ENCODE measurements around the gene MARCO. TPM values are rescaled to one million over a fixed set of nuclear protein-coding genes. Genes with fewer than 3 reads are reported as not detected.
A peak's percentile ranks its signal among the peaks of the same experiment; 100 is the strongest.

MARCO gene
- polyA plus RNA-seq, 1 donor (not counting 4 experiments of a cell fraction or from before 2014, with no cell fraction given), result 0.13 TPM

- Histone ChIP-seq H4K20me1 (ENCODE audit: control insufficient read depth, extremely low read depth, insufficient read depth, low read length) (no peaks in the 10 kb centered on the region), H3K27me3 (ENCODE audit: control insufficient read depth, extremely low read depth, insufficient read depth, low read length) (peaks cover 14% of the 10 kb centered on the region), H3K36me3 (ENCODE audit: control insufficient read depth in 2 of 2, extremely low read depth in 1 of 2, insufficient read depth in 2 of 2, low read length in 2 of 2) (no peaks in the 10 kb centered on the region), H3K4me1 (ENCODE audit: control insufficient read depth, extremely low read depth, insufficient read depth, low read length) (no peaks in the 10 kb centered on the region), H3K9me1 (ENCODE audit: control insufficient read depth, extremely low read depth, insufficient read depth, low read length) (no peaks in the 10 kb centered on the region), H3K9ac (ENCODE audit: control insufficient read depth, extremely low read depth, insufficient read depth, low read length) (no peak overlapping the region), H3K4me2 (ENCODE audit: control insufficient read depth, extremely low read depth, insufficient read depth, low read depth, low read length) (no peak overlapping the region), H3K27ac (ENCODE audit: control insufficient read depth, insufficient read depth, low read length) (no peak overlapping the region), H3K4me3 (ENCODE audit: control insufficient read depth in 2 of 3, extremely low read depth in 1 of 3, insufficient read depth in 2 of 3, low read depth in 1 of 3, low read length in 3 of 3) (no peak overlapping the region), H2AFZ (ENCODE audit: control insufficient read depth, low read length) (no peak overlapping the region), H3K9me3 (ENCODE audit: control insufficient read depth, low read depth, low read length) (no peaks in the 10 kb centered on the region), H3K79me2 (ENCODE audit: control insufficient read depth, insufficient read depth, low read length) (no peaks in the 10 kb centered on the region)
- dilution Hi-C loops (cut with MboI; ENCODE audit: extremely low pct_ligation_motif_present, low sequenced_read_pairs), result no loop called here
- DNase-seq (ENCODE audit: low read depth, low spot score) (no peak), FAIRE-seq (no peak)
- TF ChIP-seq, protein P1, sequence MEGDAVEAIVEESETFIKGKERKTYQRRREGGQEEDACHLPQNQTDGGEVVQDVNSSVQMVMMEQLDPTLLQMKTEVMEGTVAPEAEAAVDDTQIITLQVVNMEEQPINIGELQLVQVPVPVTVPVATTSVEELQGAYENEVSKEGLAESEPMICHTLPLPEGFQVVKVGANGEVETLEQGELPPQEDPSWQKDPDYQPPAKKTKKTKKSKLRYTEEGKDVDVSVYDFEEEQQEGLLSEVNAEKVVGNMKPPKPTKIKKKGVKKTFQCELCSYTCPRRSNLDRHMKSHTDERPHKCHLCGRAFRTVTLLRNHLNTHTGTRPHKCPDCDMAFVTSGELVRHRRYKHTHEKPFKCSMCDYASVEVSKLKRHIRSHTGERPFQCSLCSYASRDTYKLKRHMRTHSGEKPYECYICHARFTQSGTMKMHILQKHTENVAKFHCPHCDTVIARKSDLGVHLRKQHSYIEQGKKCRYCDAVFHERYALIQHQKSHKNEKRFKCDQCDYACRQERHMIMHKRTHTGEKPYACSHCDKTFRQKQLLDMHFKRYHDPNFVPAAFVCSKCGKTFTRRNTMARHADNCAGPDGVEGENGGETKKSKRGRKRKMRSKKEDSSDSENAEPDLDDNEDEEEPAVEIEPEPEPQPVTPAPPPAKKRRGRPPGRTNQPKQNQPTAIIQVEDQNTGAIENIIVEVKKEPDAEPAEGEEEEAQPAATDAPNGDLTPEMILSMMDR (optimal IDR thresholded peaks at IDR 0.05 in 1 of 3, IDR thresholded peaks at IDR 0.05 in 1 of 3, conservative IDR thresholded peaks at IDR 0.05 in 1 of 3; ENCODE audit: extremely low read depth in 1 of 3, insufficient read depth in 2 of 3, low read length in 3 of 3), result no peak
- no peak for TF ChIP-seq EZH2 (IDR thresholded peaks at IDR 0.05; ENCODE audit: low read length)
Measured at GRCh38 chr2:119026890-119027289, 84.9 kb downstream of the MARCO start.

DNA sequence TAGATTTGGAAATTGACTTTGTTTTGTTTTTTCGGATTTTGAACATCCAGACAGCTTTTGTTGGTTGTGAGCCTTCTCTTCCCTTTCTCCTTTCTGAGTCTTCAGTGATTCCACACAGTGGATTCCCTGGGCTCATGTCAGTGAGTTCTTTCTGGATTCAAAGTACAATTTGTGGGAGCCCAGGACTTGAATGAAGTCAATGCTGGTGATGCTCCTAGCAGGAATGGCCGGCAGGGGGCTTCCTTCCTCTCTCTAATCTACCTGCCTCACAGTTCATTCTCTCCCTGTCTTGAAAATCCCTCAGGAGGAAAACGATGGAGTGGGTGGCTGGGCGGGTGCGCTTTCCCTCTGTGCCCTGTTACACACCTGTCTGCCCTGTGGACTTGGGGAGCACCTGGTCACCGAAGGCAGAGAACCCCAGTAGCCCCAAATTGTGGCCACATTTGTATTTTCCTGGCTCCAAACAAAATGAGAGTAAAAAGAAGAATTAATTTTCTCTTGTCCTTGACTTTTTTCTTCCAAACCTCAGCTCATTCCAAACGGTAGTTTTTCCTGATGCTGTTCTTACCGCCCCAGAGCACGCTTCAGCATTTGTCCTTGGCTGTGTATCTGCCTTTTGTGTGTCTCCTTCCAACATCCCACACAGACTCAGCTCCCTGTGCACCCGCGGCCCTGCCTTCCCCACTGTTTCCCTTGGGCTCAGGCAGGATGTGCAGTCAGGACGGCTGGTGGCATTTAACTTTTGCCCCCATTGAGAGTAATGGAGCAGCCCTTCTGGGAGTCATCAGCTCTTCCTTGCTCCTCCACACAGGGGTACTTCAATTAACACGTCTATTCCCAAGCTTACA lies 86.6 kb downstream of the MARCO start:
- H4K20me1 ChIP-seq (ENCODE audit: control insufficient read depth, extremely low read depth, insufficient read depth, low read length), result no peaks in the 10 kb centered on the region
- no peak overlapping the region for H3K27ac ChIP-seq (ENCODE audit: control insufficient read depth, insufficient read depth, low read length)
- H3K9ac ChIP-seq (ENCODE audit: control insufficient read depth, extremely low read depth, insufficient read depth, low read length), result no peak overlapping the region
- DNase-seq (ENCODE audit: low read depth, low spot score) (no peak), FAIRE-seq (peak; percentile 9)
- H3K4me3 ChIP-seq (ENCODE audit: control insufficient read depth in 2 of 3, extremely low read depth in 1 of 3, insufficient read depth in 2 of 3, low read depth in 1 of 3, low read length in 3 of 3), result no peak overlapping the region
- H3K27me3 ChIP-seq (ENCODE audit: control insufficient read depth, extremely low read depth, insufficient read depth, low read length), result peaks cover 14% of the 10 kb centered on the region
- TF ChIP-seq EZH2 (IDR thresholded peaks at IDR 0.05; ENCODE audit: low read length), result no peak
- TF ChIP-seq, protein P1 (optimal IDR thresholded peaks at IDR 0.05 in 1 of 3, IDR thresholded peaks at IDR 0.05 in 1 of 3, conservative IDR thresholded peaks at IDR 0.05 in 1 of 3; ENCODE audit: extremely low read depth in 1 of 3, insufficient read depth in 2 of 3, low read length in 3 of 3), result peak; percentile 76 to 80 (median 78)
- dilution Hi-C loops (cut with MboI; ENCODE audit: extremely low pct_ligation_motif_present, low sequenced_read_pairs), result no loop called here
- no peaks in the 10 kb centered on the region for H3K79me2 ChIP-seq (ENCODE audit: control insufficient read depth, insufficient read depth, low read length)
- no peaks in the 10 kb centered on the region for H3K9me3 ChIP-seq (ENCODE audit: control insufficient read depth, low read depth, low read length)
- no peaks in the 10 kb centered on the region for H3K4me1 ChIP-seq (ENCODE audit: control insufficient read depth, extremely low read depth, insufficient read depth, low read length)
- H2AFZ ChIP-seq (ENCODE audit: control insufficient read depth, low read length), result no peak overlapping the region
- no peaks in the 10 kb centered on the region for H3K36me3 ChIP-seq (ENCODE audit: control insufficient read depth in 2 of 2, extremely low read depth in 1 of 2, insufficient read depth in 2 of 2, low read length in 2 of 2)
- no peaks in the 10 kb centered on the region for H3K9me1 ChIP-seq (ENCODE audit: control insufficient read depth, extremely low read depth, insufficient read depth, low read length)
- H3K4me2 ChIP-seq (ENCODE audit: control insufficient read depth, extremely low read depth, insufficient read depth, low read depth, low read length), result no peak overlapping the region

All from keratinocyte (primary cell).